Kidney epithelial cell (primary cell): ENCODE data around the gene ATAD3C. TPM values are rescaled to one million over a fixed set of nuclear protein-coding genes. Genes with fewer than 3 reads are reported as not detected.
A peak's percentile ranks its signal among the peaks of the same experiment; 100 is the strongest.
"Not testable (repeated sequence)": the region's sequence is repeated elsewhere in the genome, so short reads cannot be mapped to it uniquely, and the experiment has no call there.

Source experiments
- DNase-seq: peaks from one replicate; pipeline ENCODE4 v3.0.0-alpha.2; 2010; ENCODE audit warnings: low read depth
- H3K27me3 ChIP-seq: 2 replicates; pipeline ENCODE4 v1.6.0; 2011; ENCODE audit warnings: low read length; ENCODE audit not compliant: control insufficient read depth, insufficient read depth
- H3K36me3 ChIP-seq: 2 replicates; pipeline ENCODE4 v1.5.1; 2011; ENCODE audit warnings: low read length; ENCODE audit not compliant: control insufficient read depth, insufficient read depth
- H3K4me3 ChIP-seq: 2 replicates; pipeline ENCODE4 v1.5.1; 2011; ENCODE audit warnings: low read depth, mild to moderate bottlenecking, control low read depth, low read length
- total RNA-seq: library from RNA; depleted of rRNA; stranded (reverse); fragments of >200 nt; gene quantifications from 2 replicates; pipeline ENCODE4 v1.2.3, GENCODE V29; 2015
- TF ChIP-seq, protein P1 (sequence below): IDR thresholded peaks from 2 replicates; pipeline ENCODE4 v1.5.1; 2011; ENCODE audit warnings: mild to moderate bottlenecking, moderate library complexity, low read length, control low read depth, inconsistent platforms; ENCODE audit not compliant: insufficient read depth, poor library complexity, severe bottlenecking

Gene ATAD3C
- total RNA-seq, 1 donor from 2014 or later, result 0.38 TPM

DNA sequence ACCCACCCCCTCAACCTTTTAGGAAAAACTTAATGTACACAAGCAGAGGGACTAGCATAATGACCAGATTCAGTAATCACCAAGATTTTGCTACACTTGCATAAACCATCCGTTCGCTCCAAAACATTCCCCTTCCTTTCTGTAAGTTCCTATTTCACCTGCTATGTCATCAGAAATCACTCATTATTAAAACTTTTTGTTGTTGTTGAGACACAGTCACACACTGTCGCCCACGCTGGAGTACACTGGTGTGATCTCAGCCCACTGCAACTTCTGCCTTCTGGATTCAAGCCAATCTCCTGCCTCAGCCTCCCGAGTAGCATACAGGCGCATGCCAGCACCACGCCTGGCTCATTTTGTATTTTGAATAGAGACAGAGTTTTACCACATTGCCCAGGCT, 45.8 kb upstream of the ATAD3C start:
- DNase-seq, result no peak
- TF ChIP-seq, protein P1, sequence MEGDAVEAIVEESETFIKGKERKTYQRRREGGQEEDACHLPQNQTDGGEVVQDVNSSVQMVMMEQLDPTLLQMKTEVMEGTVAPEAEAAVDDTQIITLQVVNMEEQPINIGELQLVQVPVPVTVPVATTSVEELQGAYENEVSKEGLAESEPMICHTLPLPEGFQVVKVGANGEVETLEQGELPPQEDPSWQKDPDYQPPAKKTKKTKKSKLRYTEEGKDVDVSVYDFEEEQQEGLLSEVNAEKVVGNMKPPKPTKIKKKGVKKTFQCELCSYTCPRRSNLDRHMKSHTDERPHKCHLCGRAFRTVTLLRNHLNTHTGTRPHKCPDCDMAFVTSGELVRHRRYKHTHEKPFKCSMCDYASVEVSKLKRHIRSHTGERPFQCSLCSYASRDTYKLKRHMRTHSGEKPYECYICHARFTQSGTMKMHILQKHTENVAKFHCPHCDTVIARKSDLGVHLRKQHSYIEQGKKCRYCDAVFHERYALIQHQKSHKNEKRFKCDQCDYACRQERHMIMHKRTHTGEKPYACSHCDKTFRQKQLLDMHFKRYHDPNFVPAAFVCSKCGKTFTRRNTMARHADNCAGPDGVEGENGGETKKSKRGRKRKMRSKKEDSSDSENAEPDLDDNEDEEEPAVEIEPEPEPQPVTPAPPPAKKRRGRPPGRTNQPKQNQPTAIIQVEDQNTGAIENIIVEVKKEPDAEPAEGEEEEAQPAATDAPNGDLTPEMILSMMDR, result no peak
- H3K27me3 ChIP-seq, result no peaks in the 10 kb centered on the region
- peaks cover 7% of the 10 kb centered on the region for H3K36me3 ChIP-seq
- H3K4me3 ChIP-seq, result no peak overlapping the region

DNA sequence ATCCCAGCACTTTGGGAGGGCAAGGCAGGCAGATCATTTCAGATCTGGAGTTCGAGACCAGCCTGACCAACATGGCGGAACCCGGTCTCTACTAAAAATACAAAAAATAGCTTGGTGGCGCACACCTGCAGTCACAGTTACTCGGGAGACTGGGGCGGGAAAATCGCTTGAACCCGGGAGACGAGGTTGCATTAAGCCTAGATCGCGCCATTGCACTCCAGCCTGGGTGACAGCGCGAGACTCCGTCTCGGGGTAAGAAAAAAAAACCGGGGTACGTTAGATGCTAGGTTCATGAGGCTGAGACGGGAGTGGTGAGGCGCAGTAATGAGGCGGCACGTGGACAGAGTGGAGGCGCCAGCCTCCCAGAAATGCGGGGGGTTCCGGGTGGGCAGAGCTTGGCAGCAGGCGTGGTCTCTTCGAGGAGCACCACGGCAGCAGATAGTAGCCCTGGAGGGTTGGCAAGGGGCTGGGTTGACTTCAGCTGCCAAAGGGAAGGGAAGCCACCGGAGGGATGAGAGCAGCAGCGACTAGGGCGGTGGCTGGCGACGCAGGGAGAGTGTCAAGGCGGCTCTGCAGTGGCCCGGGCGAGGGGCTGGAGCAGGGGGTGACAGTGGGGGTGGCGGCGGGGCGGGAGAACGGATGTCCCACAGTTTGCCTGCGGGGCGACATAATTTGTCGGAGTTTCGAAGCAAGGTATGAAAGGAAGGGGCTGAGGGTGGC, 43.2 kb upstream of the ATAD3C start:
- TF ChIP-seq, protein P1, result no peak
- H3K27me3 ChIP-seq, result no peaks in the 10 kb centered on the region
- DNase-seq, result no peak
- H3K36me3 ChIP-seq, result peaks cover 5% of the 10 kb centered on the region
- H3K4me3 ChIP-seq, result peak overlapping the region; percentile 86

DNA sequence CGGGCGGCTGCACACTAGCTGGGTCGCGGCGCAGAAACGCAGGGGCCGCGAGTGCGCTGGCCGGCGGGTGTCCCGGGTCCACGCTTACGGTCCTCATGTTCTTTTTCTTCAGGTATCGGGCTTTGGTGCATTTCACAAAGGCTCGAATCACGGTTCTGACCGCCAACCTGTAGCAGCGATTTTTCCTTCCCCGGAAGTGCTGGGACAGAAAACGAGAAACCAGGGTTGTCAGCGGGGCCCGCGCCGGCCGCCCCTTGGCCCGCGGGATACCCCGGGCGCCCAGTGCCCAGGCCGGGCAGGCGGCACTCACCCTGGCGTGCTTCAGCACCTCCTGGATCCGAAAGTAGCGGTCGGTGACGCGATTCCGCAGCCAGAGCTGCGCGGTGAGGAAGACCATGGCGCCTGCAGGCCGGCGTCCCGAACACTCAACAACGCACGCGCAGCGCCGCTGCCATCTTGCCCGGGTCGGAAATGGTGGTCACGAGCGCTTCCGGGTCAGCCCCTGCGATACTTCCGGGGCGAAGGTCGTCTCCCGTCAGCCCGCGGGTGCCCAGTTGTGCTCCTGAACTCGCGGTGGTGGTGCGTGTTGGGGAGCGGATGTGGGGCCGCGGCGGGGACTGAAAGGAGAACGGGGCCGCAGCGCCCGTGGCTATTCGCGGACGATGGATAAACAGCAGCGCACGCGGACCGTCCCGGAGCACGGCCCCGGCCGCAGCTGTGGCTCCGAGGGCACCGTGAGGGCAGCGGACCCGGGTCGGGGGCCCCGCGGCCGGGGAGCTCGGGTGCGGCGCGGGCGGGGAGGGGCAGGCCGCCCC, 42.5 kb upstream of the ATAD3C start, which contains the start of gene MRPL20:
MRPL20 (minus strand) TSS at position 473 of the 815 bp plus-strand sequence; CDS start at position 397, 76 bp downstream.
- DNase-seq, result peak; percentile 58
- no peaks in the 10 kb centered on the region for H3K27me3 ChIP-seq
- H3K4me3 ChIP-seq, result peak within 1 kb of the TSS; percentile 86
- TF ChIP-seq, protein P1, result no peak
- peaks cover 2% of the 10 kb centered on the region for H3K36me3 ChIP-seq

DNA sequence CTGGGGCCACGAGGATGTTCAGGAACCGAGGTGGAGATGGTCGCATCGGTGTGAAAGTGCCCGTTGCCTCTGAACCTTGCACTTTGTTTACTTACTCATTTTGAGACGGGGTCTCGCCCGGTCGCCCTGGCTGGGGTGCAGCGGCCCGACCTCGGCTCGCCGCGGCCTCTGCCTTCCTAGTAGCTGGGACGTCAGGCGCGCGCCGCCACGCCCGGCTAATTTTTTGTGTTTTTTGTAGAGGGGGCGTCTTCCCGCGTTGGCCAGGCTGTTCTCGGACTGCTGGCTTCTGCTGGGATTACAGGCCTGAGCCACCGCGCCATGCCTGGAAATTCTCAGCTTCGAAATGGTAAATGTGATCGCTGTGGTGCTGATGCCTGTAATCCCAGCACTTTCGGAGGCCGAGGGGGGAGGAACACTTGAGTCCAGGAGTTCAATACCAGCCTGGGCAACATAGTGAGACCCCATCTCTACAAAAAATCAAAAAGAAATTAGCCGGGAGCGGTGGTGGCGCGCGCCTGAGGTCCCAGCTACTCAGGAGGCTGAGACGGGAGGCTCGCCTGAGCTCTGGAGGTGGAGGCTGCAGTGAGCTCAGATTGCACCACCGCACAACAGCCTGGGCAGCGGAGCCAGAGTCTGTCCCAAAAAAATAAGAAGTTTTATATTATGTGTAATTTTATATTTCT, 41.7 kb upstream of the ATAD3C start:
- DNase-seq, result no peak
- H3K4me3 ChIP-seq, result peak overlapping the region; percentile 86
- peaks cover 2% of the 10 kb centered on the region for H3K36me3 ChIP-seq
- TF ChIP-seq, protein P1, result no peak
- H3K27me3 ChIP-seq, result no peaks in the 10 kb centered on the region

DNA sequence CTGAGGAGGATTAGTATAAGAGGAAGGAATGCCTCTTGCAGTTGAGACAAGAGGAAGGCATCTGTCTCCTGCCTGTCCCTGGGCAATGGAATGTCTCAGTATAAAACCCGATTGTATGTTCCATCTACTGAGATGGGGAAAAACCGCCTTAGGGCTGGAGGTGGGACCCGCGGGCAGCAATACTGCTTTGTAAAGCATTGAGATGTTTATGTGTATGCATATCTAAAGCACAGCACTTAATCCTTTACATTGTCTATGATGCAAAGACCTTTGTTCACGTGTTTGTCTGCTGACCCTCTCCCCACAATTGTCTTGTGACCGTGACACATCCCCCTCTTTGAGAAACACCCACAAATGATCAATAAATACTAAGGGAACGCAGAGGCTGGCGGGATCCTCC, 39.3 kb upstream of the ATAD3C start:
- H3K4me3 ChIP-seq, H3K36me3 ChIP-seq, DNase-seq: not testable (repeated sequence)

DNA sequence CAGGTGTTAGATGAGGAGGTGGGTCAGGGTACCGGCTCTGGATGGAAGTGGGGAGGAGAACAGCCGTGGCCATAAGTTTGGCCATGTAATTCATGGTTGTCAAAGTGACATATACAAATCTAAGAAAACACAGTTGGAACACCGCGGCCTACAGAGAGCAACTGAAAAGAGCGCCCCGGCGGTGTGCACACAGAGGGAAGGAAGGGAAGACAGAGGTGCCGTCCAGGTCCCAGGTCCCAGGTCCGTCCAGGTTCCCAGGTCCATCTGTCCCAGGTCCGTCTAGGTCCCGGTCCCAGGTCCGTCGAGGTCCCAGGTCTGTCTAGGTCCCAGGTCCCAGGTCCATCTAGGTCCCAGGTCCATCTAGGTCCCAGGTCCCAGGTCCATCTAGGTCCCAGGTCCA, 37.9 kb upstream of the ATAD3C start:
- no peak for DNase-seq
- Histone ChIP-seq H3K27me3 (no peaks in the 10 kb centered on the region), H3K36me3 (no peaks in the 10 kb centered on the region), H3K4me3 (no peak overlapping the region)
- TF ChIP-seq, protein P1, result no peak

More for the DNA sequence above, 39.3 kb upstream of the ATAD3C start:
- not testable (repeated sequence) for H3K27me3 ChIP-seq

DNA sequence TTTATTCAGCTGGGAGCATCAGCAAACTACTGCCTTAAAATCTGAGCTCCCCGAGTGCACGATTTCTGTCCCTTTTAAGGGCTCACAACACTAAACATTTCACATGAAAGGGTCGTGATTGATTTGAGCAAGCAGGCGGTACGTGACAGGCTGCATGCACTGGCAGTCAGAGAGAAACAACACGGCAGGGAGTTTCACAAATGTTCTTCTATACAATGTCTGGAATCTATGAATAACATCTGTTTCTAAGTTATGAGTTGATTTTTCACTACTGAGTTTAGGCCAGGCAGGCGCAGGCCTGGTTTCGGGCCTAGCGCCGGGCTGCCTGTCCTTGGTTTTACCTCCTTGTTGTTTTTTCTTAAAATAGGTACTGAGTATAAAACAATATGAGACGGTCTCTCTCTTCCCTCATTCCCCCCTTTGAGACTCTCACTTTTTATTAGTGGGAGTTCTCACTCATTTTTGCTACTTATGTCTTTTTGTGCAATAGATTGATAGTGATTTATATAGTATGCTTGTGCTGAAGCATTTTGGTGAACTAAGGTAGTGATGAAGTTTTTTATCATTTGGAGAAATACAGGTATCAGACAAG, 37.1 kb upstream of the ATAD3C start:
- H3K4me3 ChIP-seq, H3K27me3 ChIP-seq, DNase-seq, H3K36me3 ChIP-seq: not testable (repeated sequence)
